WTC11 (cell line): ENCODE data around the gene CYP2A7. TPM values are rescaled to one million over a fixed set of nuclear protein-coding genes. Genes with fewer than 3 reads are reported as not detected.
"Not testable (repeated sequence)": the region's sequence is repeated elsewhere in the genome, so short reads cannot be mapped to it uniquely, and the experiment has no call there.

Experiments used
- ATAC-seq: fragments of 200-7000 bp; cut with Tn5 transposase; 2 replicates; pipeline ENCODE4 v1.10.0; 2021; ENCODE audit warnings: mild to moderate bottlenecking, moderate library complexity
- CTCF ChIA-PET: fragments of 300-600 bp; sonication (Branson Sonifier 250); formaldehyde crosslinking; loops from one replicate; lab custom pipeline; 2021; ENCODE audit warnings: antibody characterized with exemption; lab: Charles Lee
- POLR2A ChIA-PET: fragments of 350-600 bp; sonication (Branson Sonifier 250); formaldehyde crosslinking; loops from one replicate; lab custom pipeline; 2021; ENCODE audit warnings: antibody characterized with exemption; lab: Charles Lee
- DNase-seq: peaks from one replicate; pipeline ENCODE4 v3.0.0; 2021; ENCODE audit warnings: low spot score
- H3K27ac Mint-ChIP-seq: 2 replicates; pipeline ENCODE4 v1.8.0; 2021; ENCODE audit warnings: mixed read lengths
- H3K27me3 Mint-ChIP-seq: 2 replicates; pipeline ENCODE4 v1.8.0; 2021; ENCODE audit warnings: low read depth, mild to moderate bottlenecking, moderate library complexity, mixed read lengths
- H3K36me3 Mint-ChIP-seq: 2 replicates; pipeline ENCODE4 v1.8.0; 2021; ENCODE audit warnings: mixed read lengths
- H3K4me1 Mint-ChIP-seq: 2 replicates; pipeline ENCODE4 v1.8.0; 2022; ENCODE audit warnings: mixed read lengths
- H3K4me3 Mint-ChIP-seq: 2 replicates; pipeline ENCODE4 v1.8.0; 2021; ENCODE audit warnings: mild to moderate bottlenecking, moderate library complexity, mixed read lengths
- H3K9me3 Mint-ChIP-seq: 2 replicates; pipeline ENCODE4 v1.8.0; 2021; ENCODE audit warnings: mixed read lengths
- ATF1 ChIP-seq: sonication (generic); formaldehyde crosslinking; IDR thresholded peaks from 2 replicates; pipeline ENCODE4 v1.8.1; 2023; ENCODE audit warnings: mild to moderate bottlenecking, moderate library complexity, missing genetic modification reagents
- FOXP1 ChIP-seq: sonication (generic); formaldehyde crosslinking; IDR thresholded peaks from 2 replicates; pipeline ENCODE4 v1.8.0; 2022; ENCODE audit warnings: missing genetic modification reagents, mild to moderate bottlenecking, moderate library complexity, borderline replicate concordance
- SMAD3 ChIP-seq: sonication (generic); formaldehyde crosslinking; IDR thresholded peaks from 2 replicates; pipeline ENCODE4 v1.8.0; 2022; ENCODE audit warnings: missing genetic modification reagents, mild to moderate bottlenecking, borderline replicate concordance
- SMAD4 ChIP-seq: sonication (generic); formaldehyde crosslinking; IDR thresholded peaks from 2 replicates; pipeline ENCODE4 v1.8.0; 2022; ENCODE audit warnings: mild to moderate bottlenecking, missing genetic modification reagents
- TEAD4 ChIP-seq: sonication (generic); formaldehyde crosslinking; IDR thresholded peaks from 2 replicates; pipeline ENCODE4 v1.8.0; 2022; ENCODE audit warnings: mild to moderate bottlenecking, missing genetic modification reagents
- total RNA-seq: library from RNA; stranded (reverse); gene quantifications from 3 replicates; pipeline ENCODE4 v1.2.3, GENCODE V29; 2021
- TF ChIP-seq, protein P1 (sequence below): sonication (generic); formaldehyde crosslinking; conservative IDR thresholded peaks from 2 replicates; pipeline ENCODE4 v1.8.1; 2022; ENCODE audit warnings: mild to moderate bottlenecking, missing genetic modification reagents
- TF ChIP-seq, protein P2 (sequence below): fragments of 250-450 bp; sonication (Bioruptor Pico); IDR thresholded peaks from 2 replicates; pipeline ENCODE4 v1.9.0; 2021; ENCODE audit warnings: mild to moderate bottlenecking, borderline replicate concordance
- TF ChIP-seq, protein P3 (sequence below): sonication (generic); formaldehyde crosslinking; IDR thresholded peaks from 2 replicates; pipeline ENCODE4 v1.8.0; 2023; ENCODE audit warnings: mild to moderate bottlenecking, missing genetic modification reagents
- TF ChIP-seq, protein P4 (sequence below): sonication (generic); formaldehyde crosslinking; conservative IDR thresholded peaks from 2 replicates; pipeline ENCODE4 v1.8.1; 2023; ENCODE audit warnings: mild to moderate bottlenecking, low read depth, missing genetic modification reagents, moderate library complexity
- TF ChIP-seq, protein P5 (sequence below): sonication (generic); formaldehyde crosslinking; IDR thresholded peaks from 2 replicates; pipeline ENCODE4 v1.8.1; 2022; ENCODE audit warnings: mild to moderate bottlenecking, moderate library complexity, missing genetic modification reagents

The CYP2A7 gene
- total RNA-seq, 1 experiment from 2014 or later, result not detected

DNA sequence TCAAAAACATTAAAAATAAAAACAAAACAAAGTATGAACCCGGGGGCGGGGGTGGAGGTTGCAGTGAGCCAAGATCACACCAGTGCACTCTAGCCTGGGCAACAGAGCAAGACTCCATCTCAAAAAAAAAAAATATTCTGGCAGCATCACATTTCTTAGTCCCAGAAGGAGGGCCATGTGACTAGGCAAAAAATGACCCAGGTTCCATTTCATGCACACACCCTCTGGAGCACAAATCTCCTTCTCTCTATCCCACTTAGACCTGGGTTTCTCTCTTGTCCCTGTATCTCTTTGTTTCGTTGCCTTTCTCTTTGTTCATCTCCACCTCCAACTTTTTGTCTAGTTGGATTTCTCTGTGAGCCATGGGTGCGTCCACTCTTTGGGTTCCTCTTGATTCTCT lies 6.2 kb upstream of the CYP2A7 start:
- TF ChIP-seq, protein P1, sequence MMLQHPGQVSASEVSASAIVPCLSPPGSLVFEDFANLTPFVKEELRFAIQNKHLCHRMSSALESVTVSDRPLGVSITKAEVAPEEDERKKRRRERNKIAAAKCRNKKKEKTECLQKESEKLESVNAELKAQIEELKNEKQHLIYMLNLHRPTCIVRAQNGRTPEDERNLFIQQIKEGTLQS, result no peak
- TF ChIP-seq, protein P2, sequence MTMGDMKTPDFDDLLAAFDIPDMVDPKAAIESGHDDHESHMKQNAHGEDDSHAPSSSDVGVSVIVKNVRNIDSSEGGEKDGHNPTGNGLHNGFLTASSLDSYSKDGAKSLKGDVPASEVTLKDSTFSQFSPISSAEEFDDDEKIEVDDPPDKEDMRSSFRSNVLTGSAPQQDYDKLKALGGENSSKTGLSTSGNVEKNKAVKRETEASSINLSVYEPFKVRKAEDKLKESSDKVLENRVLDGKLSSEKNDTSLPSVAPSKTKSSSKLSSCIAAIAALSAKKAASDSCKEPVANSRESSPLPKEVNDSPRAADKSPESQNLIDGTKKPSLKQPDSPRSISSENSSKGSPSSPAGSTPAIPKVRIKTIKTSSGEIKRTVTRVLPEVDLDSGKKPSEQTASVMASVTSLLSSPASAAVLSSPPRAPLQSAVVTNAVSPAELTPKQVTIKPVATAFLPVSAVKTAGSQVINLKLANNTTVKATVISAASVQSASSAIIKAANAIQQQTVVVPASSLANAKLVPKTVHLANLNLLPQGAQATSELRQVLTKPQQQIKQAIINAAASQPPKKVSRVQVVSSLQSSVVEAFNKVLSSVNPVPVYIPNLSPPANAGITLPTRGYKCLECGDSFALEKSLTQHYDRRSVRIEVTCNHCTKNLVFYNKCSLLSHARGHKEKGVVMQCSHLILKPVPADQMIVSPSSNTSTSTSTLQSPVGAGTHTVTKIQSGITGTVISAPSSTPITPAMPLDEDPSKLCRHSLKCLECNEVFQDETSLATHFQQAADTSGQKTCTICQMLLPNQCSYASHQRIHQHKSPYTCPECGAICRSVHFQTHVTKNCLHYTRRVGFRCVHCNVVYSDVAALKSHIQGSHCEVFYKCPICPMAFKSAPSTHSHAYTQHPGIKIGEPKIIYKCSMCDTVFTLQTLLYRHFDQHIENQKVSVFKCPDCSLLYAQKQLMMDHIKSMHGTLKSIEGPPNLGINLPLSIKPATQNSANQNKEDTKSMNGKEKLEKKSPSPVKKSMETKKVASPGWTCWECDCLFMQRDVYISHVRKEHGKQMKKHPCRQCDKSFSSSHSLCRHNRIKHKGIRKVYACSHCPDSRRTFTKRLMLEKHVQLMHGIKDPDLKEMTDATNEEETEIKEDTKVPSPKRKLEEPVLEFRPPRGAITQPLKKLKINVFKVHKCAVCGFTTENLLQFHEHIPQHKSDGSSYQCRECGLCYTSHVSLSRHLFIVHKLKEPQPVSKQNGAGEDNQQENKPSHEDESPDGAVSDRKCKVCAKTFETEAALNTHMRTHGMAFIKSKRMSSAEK, result no peak
- TF ChIP-seq SMAD3 (no peak), FOXP1 (CRISPR knock-in tag) (no peak), ATF1 (no peak), TEAD4 (CRISPR knock-in tag) (no peak), SMAD4 (CRISPR knock-in tag) (no peak)
- TF ChIP-seq, protein P3, sequence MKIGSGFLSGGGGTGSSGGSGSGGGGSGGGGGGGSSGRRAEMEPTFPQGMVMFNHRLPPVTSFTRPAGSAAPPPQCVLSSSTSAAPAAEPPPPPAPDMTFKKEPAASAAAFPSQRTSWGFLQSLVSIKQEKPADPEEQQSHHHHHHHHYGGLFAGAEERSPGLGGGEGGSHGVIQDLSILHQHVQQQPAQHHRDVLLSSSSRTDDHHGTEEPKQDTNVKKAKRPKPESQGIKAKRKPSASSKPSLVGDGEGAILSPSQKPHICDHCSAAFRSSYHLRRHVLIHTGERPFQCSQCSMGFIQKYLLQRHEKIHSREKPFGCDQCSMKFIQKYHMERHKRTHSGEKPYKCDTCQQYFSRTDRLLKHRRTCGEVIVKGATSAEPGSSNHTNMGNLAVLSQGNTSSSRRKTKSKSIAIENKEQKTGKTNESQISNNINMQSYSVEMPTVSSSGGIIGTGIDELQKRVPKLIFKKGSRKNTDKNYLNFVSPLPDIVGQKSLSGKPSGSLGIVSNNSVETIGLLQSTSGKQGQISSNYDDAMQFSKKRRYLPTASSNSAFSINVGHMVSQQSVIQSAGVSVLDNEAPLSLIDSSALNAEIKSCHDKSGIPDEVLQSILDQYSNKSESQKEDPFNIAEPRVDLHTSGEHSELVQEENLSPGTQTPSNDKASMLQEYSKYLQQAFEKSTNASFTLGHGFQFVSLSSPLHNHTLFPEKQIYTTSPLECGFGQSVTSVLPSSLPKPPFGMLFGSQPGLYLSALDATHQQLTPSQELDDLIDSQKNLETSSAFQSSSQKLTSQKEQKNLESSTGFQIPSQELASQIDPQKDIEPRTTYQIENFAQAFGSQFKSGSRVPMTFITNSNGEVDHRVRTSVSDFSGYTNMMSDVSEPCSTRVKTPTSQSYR (CRISPR knock-in tag), result no peak
- TF ChIP-seq, protein P4, sequence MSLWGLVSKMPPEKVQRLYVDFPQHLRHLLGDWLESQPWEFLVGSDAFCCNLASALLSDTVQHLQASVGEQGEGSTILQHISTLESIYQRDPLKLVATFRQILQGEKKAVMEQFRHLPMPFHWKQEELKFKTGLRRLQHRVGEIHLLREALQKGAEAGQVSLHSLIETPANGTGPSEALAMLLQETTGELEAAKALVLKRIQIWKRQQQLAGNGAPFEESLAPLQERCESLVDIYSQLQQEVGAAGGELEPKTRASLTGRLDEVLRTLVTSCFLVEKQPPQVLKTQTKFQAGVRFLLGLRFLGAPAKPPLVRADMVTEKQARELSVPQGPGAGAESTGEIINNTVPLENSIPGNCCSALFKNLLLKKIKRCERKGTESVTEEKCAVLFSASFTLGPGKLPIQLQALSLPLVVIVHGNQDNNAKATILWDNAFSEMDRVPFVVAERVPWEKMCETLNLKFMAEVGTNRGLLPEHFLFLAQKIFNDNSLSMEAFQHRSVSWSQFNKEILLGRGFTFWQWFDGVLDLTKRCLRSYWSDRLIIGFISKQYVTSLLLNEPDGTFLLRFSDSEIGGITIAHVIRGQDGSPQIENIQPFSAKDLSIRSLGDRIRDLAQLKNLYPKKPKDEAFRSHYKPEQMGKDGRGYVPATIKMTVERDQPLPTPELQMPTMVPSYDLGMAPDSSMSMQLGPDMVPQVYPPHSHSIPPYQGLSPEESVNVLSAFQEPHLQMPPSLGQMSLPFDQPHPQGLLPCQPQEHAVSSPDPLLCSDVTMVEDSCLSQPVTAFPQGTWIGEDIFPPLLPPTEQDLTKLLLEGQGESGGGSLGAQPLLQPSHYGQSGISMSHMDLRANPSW (CRISPR knock-in tag), result no peak
- TF ChIP-seq, protein P5, sequence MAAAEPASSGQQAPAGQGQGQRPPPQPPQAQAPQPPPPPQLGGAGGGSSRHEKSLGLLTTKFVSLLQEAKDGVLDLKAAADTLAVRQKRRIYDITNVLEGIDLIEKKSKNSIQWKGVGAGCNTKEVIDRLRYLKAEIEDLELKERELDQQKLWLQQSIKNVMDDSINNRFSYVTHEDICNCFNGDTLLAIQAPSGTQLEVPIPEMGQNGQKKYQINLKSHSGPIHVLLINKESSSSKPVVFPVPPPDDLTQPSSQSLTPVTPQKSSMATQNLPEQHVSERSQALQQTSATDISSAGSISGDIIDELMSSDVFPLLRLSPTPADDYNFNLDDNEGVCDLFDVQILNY (CRISPR knock-in tag), result no peak
- Mint-ChIP-seq H3K27me3 (peaks cover 11% of the 10 kb centered on the region), H3K4me1 (no peaks in the 10 kb centered on the region), H3K4me3 (no peak overlapping the region), H3K27ac (no peak overlapping the region), H3K9me3 (no peaks in the 10 kb centered on the region), H3K36me3 (no peaks in the 10 kb centered on the region)
- CTCF ChIA-PET, result no interaction called here
- ATAC-seq (no peak), DNase-seq (no peak)
- POLR2A ChIA-PET, result no interaction called here

DNA sequence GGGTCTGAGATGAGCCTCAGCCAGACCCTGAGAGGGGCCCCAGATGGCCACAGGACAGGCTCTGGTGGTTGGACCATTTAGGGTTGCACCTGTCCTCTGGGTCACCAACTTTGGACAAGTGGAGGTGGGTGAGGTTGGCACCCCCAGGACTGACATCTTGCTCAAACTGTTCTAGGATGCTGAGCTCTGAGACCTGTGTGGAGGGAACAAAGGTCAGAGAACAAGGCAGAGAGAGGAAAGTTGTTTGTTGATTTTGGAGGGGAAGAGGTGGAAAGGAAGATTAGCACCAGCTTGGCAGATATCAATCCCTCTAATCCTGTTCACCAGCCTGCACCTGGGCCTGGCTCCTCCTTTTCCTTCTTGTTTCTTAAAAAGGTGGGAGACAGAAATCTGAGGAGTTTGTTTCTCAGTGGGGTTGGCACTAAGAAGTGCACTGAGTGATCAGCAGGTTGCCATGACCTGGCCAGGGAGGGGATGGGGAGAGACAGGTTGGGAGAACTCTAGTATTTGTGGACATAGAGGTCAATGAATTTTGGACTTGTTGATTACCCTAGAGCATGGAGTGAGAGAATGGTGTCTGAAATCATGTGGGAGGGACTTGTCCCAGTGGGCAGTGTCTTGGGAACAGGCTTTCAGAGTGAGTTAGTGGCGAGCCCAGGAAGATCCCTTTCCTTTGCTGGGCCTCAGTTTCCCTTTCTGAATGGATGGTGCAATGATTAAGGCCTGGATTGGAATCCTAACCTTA lies 2.3 kb upstream of the CYP2A7 start:
- H3K36me3 Mint-ChIP-seq, H3K4me1 Mint-ChIP-seq, DNase-seq, H3K27ac Mint-ChIP-seq, H3K4me3 Mint-ChIP-seq, POLR2A ChIA-PET, H3K9me3 Mint-ChIP-seq, ATAC-seq, CTCF ChIA-PET: not testable (repeated sequence)
- peaks cover 39% of the 10 kb centered on the region for H3K27me3 Mint-ChIP-seq

DNA sequence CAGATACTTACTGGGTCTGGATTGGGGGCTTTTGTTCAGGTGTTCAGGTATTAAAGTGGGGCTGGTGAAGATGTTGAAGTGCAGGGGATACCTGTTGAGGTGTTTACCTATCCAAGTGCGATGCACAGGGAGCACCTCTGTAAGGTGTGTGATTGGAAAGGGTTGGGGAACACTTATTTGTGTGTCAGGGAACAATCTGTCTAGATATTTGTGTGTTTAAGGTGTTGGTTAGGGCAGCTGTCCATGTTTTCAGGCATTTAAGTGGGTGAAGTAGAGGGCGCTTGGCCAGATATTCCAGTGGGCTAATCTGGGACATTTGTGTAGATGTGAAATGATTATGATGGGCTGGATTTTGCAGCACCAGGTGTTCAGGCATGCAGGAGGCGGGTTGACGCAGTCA lies 2.7 kb downstream of the CYP2A7 start:
- H3K4me3 Mint-ChIP-seq, H3K36me3 Mint-ChIP-seq, H3K4me1 Mint-ChIP-seq, ATAC-seq, H3K9me3 Mint-ChIP-seq, DNase-seq, CTCF ChIA-PET, H3K27ac Mint-ChIP-seq, POLR2A ChIA-PET: not testable (repeated sequence)
- H3K27me3 Mint-ChIP-seq, result peaks cover 70% of the 10 kb centered on the region
